Measurements from ENCODE around the gene KITLG. TPM values are rescaled to one million over a fixed set of nuclear protein-coding genes. Genes with fewer than 3 reads are reported as not detected.

The KITLG gene
- total and polyA plus RNA-seq, 4 donors = 0.39 to 3.0 (median 0.86) TPM

- WGBS = 99% methylated on average over 1 of the region's 1 CpG
- H3K4me3 ChIP-seq (ENCODE audit: low read depth in 1 of 3, low read length in 3 of 3) = no peak overlapping the region
- TF ChIP-seq FOXA2 (IDR thresholded peaks at IDR 0.05) = no peak
- TF ChIP-seq YY1 (IDR thresholded peaks at IDR 0.05) = no peak
- no peak for TF ChIP-seq EGR1 (IDR thresholded peaks at IDR 0.05; ENCODE audit: low read depth in 2 of 2)
- H3K9ac ChIP-seq (ENCODE audit: low read depth in 1 of 2, low read length in 2 of 2) = no peak overlapping the region
- H3K27ac ChIP-seq (ENCODE audit: low read depth in 1 of 2, low read length in 2 of 2) = no peak overlapping the region
- no peak for DNase-seq (ENCODE audit: low spot score)
- H3K4me1 ChIP-seq (ENCODE audit: control insufficient read depth in 4 of 4, insufficient read depth in 4 of 4, low read length in 3 of 4) = no peaks in the 10 kb centered on the region
- no peaks in the 10 kb centered on the region for H3K27me3 ChIP-seq (ENCODE audit: control insufficient read depth in 4 of 4, insufficient read depth in 4 of 4, low read length in 3 of 4)
- H3K36me3 ChIP-seq (ENCODE audit: control insufficient read depth in 4 of 4, insufficient read depth in 3 of 4, low read depth in 1 of 4, low read length in 3 of 4) = peaks cover 0 to 1% (median 0%) of the 10 kb centered on the region in 4 donors
- peaks cover 3 to 8% (median 6%) of the 10 kb centered on the region in 4 donors for H3K9me3 ChIP-seq (ENCODE audit: control insufficient read depth in 4 of 4, low read length in 3 of 4)
These were observed 10.6 kb upstream of the KITLG start for GRCh38 chr12:88590851-88591250.

GRCh38 chr12:88585077-88585476 is 4.8 kb upstream of the KITLG start:
- Histone ChIP-seq H3K4me1 (ENCODE audit: control insufficient read depth in 4 of 4, insufficient read depth in 4 of 4, low read length in 3 of 4) (peaks cover 0 to 5% (median 4%) of the 10 kb centered on the region in 4 donors), H3K27ac (ENCODE audit: low read depth in 1 of 2, low read length in 2 of 2) (no peak overlapping the region), H3K9me3 (ENCODE audit: control insufficient read depth in 4 of 4, low read length in 3 of 4) (peaks cover 3 to 8% (median 6%) of the 10 kb centered on the region in 4 donors), H3K36me3 (ENCODE audit: control insufficient read depth in 4 of 4, insufficient read depth in 3 of 4, low read depth in 1 of 4, low read length in 3 of 4) (peaks cover 0 to 1% (median 0%) of the 10 kb centered on the region in 4 donors), H3K27me3 (ENCODE audit: control insufficient read depth in 4 of 4, insufficient read depth in 4 of 4, low read length in 3 of 4) (no peaks in the 10 kb centered on the region), H3K9ac (ENCODE audit: low read depth in 1 of 2, low read length in 2 of 2) (no peak overlapping the region), H3K4me3 (ENCODE audit: low read depth in 1 of 3, low read length in 3 of 3) (no peak overlapping the region)
- no peak for DNase-seq (ENCODE audit: low spot score)
- TF ChIP-seq ZBTB33 (IDR thresholded peaks at IDR 0.05) = no peak
- TF ChIP-seq REST (IDR thresholded peaks at IDR 0.05) = no peak
- TF ChIP-seq JUND (IDR thresholded peaks at IDR 0.05) = no peak
- TF ChIP-seq RXRA (IDR thresholded peaks at IDR 0.05) = no peak
- TF ChIP-seq FOXA1 (IDR thresholded peaks at IDR 0.05) = no peak
- TF ChIP-seq EGR1 (IDR thresholded peaks at IDR 0.05; ENCODE audit: low read depth in 2 of 2) = no peak
- TF ChIP-seq HNF4A (conservative IDR thresholded peaks at IDR 0.05) = no peak
- TF ChIP-seq GABPA (IDR thresholded peaks at IDR 0.05 in 1 of 2, conservative IDR thresholded peaks at IDR 0.05 in 1 of 2) = no peak
- no peak for TF ChIP-seq HNF4G (IDR thresholded peaks at IDR 0.05)
- TF ChIP-seq NR2F2 (IDR thresholded peaks at IDR 0.05) = no peak
- no peak for TF ChIP-seq FOXA2 (IDR thresholded peaks at IDR 0.05)
- 97% methylated on average over 2 of the region's 2 CpGs for WGBS

- peak overlapping the region; percentile 56 to 83 (median 69) for H3K4me3 ChIP-seq (ENCODE audit: low read depth in 1 of 3, low read length in 3 of 3)
- H3K27me3 ChIP-seq (ENCODE audit: control insufficient read depth in 4 of 4, insufficient read depth in 4 of 4, low read length in 3 of 4) = no peaks in the 10 kb centered on the region
- no peaks in the 10 kb centered on the region for H3K36me3 ChIP-seq (ENCODE audit: control insufficient read depth in 4 of 4, insufficient read depth in 3 of 4, low read depth in 1 of 4, low read length in 3 of 4)
- peaks cover 0 to 18% (median 14%) of the 10 kb centered on the region in 4 donors for H3K4me1 ChIP-seq (ENCODE audit: control insufficient read depth in 4 of 4, insufficient read depth in 4 of 4, low read length in 3 of 4)
- H3K9ac ChIP-seq (ENCODE audit: low read depth in 1 of 2, low read length in 2 of 2) = peak overlapping the region in 1 of 2 donors; percentile 19
- peak overlapping the region; percentile 25 to 70 for H3K27ac ChIP-seq (ENCODE audit: low read depth in 1 of 2, low read length in 2 of 2)
- H3K9me3 ChIP-seq (ENCODE audit: control insufficient read depth in 4 of 4, low read length in 3 of 4) = no peaks in the 10 kb centered on the region
- peak; percentile 36 for DNase-seq (ENCODE audit: low spot score)
- under 1% methylated on average over 30 of the region's 30 CpGs for WGBS
- TF ChIP-seq ZBTB33 (IDR thresholded peaks at IDR 0.05) (no peak), SP1 (IDR thresholded peaks at IDR 0.05) (no peak), EGR1 (IDR thresholded peaks at IDR 0.05; ENCODE audit: low read depth in 2 of 2) (no peak), HNF4G (IDR thresholded peaks at IDR 0.05) (no peak), RXRA (IDR thresholded peaks at IDR 0.05) (no peak), TAF1 (conservative IDR thresholded peaks at IDR 0.05) (no peak), ATF3 (IDR thresholded peaks at IDR 0.05) (no peak), NR2F2 (IDR thresholded peaks at IDR 0.05) (no peak), REST (IDR thresholded peaks at IDR 0.05) (no peak)
- TF ChIP-seq, protein P1, sequence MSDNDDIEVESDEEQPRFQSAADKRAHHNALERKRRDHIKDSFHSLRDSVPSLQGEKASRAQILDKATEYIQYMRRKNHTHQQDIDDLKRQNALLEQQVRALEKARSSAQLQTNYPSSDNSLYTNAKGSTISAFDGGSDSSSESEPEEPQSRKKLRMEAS (IDR thresholded peaks at IDR 0.05) = no peak
These were observed 645 bp downstream of the KITLG start for GRCh38 chr12:88579601-88580050.
